ENCODE data around the gene ALOX12B. TPM values are rescaled to one million over a fixed set of nuclear protein-coding genes. Genes with fewer than 3 reads are reported as not detected.

Gene ALOX12B
- total RNA-seq, 2 donors from 2014 or later, result 0.95 to 1.2 TPM

Small RNA genes within 50 kb of the gene (microRNA-seq; reads per million reads assigned to microRNA genes)
- not detected for gene MIR4314 (ENCODE audit: borderline microRNAs expressed)

Other genes starting within 250 kb of the ALOX12B start
- 10 to 100 TPM; 16.8 to 26.8 TPM for gene TMEM88, start 232.7 kb downstream of the ALOX12B start, total RNA-seq
- 10 to 100 TPM; 38.9 to 44.8 TPM for gene NAA38, start 230.2 kb downstream of the ALOX12B start, total RNA-seq
- 10 to 100 TPM; 10.6 to 12.9 TPM for gene CYB5D1, start 229.7 kb downstream of the ALOX12B start, total RNA-seq
- 10 to 100 TPM; 55.0 to 64.1 TPM for gene CHD3, start 198.9 kb downstream of the ALOX12B start, total RNA-seq
- gene RNF227, start 171.4 kb downstream of the ALOX12B start, total RNA-seq, result 1 to 10 TPM; 1.1 to 1.6 TPM
- gene KCNAB3, start 157.9 kb downstream of the ALOX12B start, total RNA-seq, result 1 to 10 TPM; 4.0 to 6.5 TPM
- 100 to 1,000 TPM; 150 to 170 TPM for gene TRAPPC1, start 155.8 kb downstream of the ALOX12B start, total RNA-seq
- 10 to 100 TPM; 47.5 to 57.4 TPM for gene CNTROB, start 155.5 kb downstream of the ALOX12B start, total RNA-seq
- 1 to 10 TPM; 1.2 to 1.6 TPM for gene GUCY2D, start 85.1 kb downstream of the ALOX12B start, total RNA-seq
- not detected for gene ALOX15B, start 48.7 kb downstream of the ALOX12B start, total RNA-seq
- under 1 TPM; 0.13 to 0.49 TPM for gene ALOXE3, start 30.8 kb upstream of the ALOX12B start, total RNA-seq
- gene HES7, start 36.4 kb upstream of the ALOX12B start, total RNA-seq, result 1 to 10 TPM in 1 of 2 donors, under 1 TPM in 1; 0.40 to 2.2 TPM
- gene PER1, start 64.7 kb upstream of the ALOX12B start, total RNA-seq, result 10 to 100 TPM; 38.3 to 53.7 TPM
- 10 to 100 TPM; 32.1 to 32.2 TPM for gene VAMP2, start 75.2 kb upstream of the ALOX12B start, total RNA-seq
- gene TMEM107, start 88.7 kb upstream of the ALOX12B start, total RNA-seq, result 10 to 100 TPM; 26.2 to 27.7 TPM
- gene BORCS6, start 102.5 kb upstream of the ALOX12B start, total RNA-seq, result 1 to 10 TPM; 4.1 to 5.5 TPM
- 100 to 1,000 TPM in 1 of 2 donors, 10 to 100 TPM in 1; 90.5 to 122 TPM for gene AURKB, start 122.9 kb upstream of the ALOX12B start, total RNA-seq
- 10 to 100 TPM; 46.4 to 63.1 TPM for gene CTC1, start 160.3 kb upstream of the ALOX12B start, total RNA-seq
- gene PFAS, start 161.6 kb upstream of the ALOX12B start, total RNA-seq, result 100 to 1,000 TPM; 119 to 158 TPM
- gene RANGRF, start 201.0 kb upstream of the ALOX12B start, total RNA-seq, result 10 to 100 TPM; 34.0 to 36.3 TPM
- 1 to 10 TPM; 5.6 to 10.0 TPM for gene SLC25A35, start 207.7 kb upstream of the ALOX12B start, total RNA-seq
- 1 to 10 TPM; 4.1 to 9.2 TPM for gene ARHGEF15, start 222.5 kb upstream of the ALOX12B start, total RNA-seq